OCI-LY7 (cell line): ENCODE measurements around the gene DPH1.
"Not testable (repeated sequence)": the region's sequence is repeated elsewhere in the genome, so short reads cannot be mapped to it uniquely, and the experiment has no call there.

Experiments
- EZH2phosphoT487 ChIP-seq: fragments of 200-600 bp; sonication (generic); IDR thresholded peaks from 2 replicates; pipeline ENCODE4 v1.6.1; 2018; ENCODE audit warnings: low read depth, borderline replicate concordance, mild to moderate bottlenecking, mixed run types, antibody characterized with exemption, low read length, moderate library complexity, mixed read lengths
- TF ChIP-seq, protein P1 (sequence below): fragments of 200-600 bp; sonication (generic); conservative IDR thresholded peaks from 2 replicates; pipeline ENCODE4 v1.5.1; 2014; ENCODE audit warnings: mild to moderate bottlenecking, antibody characterized with exemption, low read length, moderate library complexity, mixed read lengths

DNA sequence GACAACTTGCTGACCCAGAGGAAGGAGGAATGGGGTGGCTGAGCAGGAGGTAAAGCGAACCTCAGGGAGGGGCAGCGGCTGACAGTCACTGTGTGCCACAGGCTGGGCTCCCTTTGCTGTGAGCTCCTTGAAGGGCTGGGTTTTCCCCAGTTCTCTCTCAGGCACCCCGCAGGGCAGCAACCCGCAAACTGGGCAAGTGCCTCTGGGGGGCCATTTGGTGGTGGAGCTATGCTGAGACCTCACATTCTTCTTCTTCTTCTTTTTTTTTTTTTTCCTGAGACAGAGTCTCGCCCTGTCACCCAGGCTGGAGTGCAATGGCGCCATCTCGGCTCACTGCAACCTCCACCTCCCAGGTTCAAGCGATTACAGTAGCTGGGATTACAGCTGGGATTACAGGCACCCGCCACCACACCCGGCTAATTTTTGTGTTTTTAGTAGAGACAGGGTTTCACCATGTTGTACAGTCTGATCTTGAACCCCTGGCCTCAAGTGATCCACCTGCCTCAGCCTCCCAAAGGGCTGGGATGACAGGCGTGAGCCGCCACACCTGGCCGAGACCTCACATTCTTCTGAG lies 47.1 kb upstream of the DPH1 start:
- TF ChIP-seq, protein P1, sequence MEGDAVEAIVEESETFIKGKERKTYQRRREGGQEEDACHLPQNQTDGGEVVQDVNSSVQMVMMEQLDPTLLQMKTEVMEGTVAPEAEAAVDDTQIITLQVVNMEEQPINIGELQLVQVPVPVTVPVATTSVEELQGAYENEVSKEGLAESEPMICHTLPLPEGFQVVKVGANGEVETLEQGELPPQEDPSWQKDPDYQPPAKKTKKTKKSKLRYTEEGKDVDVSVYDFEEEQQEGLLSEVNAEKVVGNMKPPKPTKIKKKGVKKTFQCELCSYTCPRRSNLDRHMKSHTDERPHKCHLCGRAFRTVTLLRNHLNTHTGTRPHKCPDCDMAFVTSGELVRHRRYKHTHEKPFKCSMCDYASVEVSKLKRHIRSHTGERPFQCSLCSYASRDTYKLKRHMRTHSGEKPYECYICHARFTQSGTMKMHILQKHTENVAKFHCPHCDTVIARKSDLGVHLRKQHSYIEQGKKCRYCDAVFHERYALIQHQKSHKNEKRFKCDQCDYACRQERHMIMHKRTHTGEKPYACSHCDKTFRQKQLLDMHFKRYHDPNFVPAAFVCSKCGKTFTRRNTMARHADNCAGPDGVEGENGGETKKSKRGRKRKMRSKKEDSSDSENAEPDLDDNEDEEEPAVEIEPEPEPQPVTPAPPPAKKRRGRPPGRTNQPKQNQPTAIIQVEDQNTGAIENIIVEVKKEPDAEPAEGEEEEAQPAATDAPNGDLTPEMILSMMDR = not testable (repeated sequence)
- not testable (repeated sequence) for TF ChIP-seq EZH2phosphoT487
